WTC11 (cell line): Measurements from ENCODE around the gene HMCES. TPM values are rescaled to one million over a fixed set of nuclear protein-coding genes. Genes with fewer than 3 reads are reported as not detected.

Experiments
- ATAC-seq: fragments of 200-7000 bp; cut with Tn5 transposase; 2 replicates; pipeline ENCODE4 v1.10.0; 2021; ENCODE audit warnings: mild to moderate bottlenecking, moderate library complexity
- CTCF ChIA-PET: fragments of 300-600 bp; sonication (Branson Sonifier 250); formaldehyde crosslinking; loops from one replicate; lab custom pipeline; 2021; ENCODE audit warnings: antibody characterized with exemption; lab: Charles Lee
- POLR2A ChIA-PET: fragments of 350-600 bp; sonication (Branson Sonifier 250); formaldehyde crosslinking; loops from one replicate; lab custom pipeline; 2021; ENCODE audit warnings: antibody characterized with exemption; lab: Charles Lee
- DNase-seq: peaks from one replicate; pipeline ENCODE4 v3.0.0; 2021; ENCODE audit warnings: low spot score
- H3K27ac Mint-ChIP-seq: 2 replicates; pipeline ENCODE4 v1.8.0; 2021; ENCODE audit warnings: mixed read lengths
- H3K27me3 Mint-ChIP-seq: 2 replicates; pipeline ENCODE4 v1.8.0; 2021; ENCODE audit warnings: low read depth, mild to moderate bottlenecking, moderate library complexity, mixed read lengths
- H3K36me3 Mint-ChIP-seq: 2 replicates; pipeline ENCODE4 v1.8.0; 2021; ENCODE audit warnings: mixed read lengths
- H3K4me1 Mint-ChIP-seq: 2 replicates; pipeline ENCODE4 v1.8.0; 2022; ENCODE audit warnings: mixed read lengths
- H3K4me3 Mint-ChIP-seq: 2 replicates; pipeline ENCODE4 v1.8.0; 2021; ENCODE audit warnings: mild to moderate bottlenecking, moderate library complexity, mixed read lengths
- H3K9me3 Mint-ChIP-seq: 2 replicates; pipeline ENCODE4 v1.8.0; 2021; ENCODE audit warnings: mixed read lengths
- CREM ChIP-seq: sonication (generic); formaldehyde crosslinking; IDR thresholded peaks from 2 replicates; pipeline ENCODE4 v1.8.1; 2022; ENCODE audit warnings: mild to moderate bottlenecking, missing genetic modification reagents, moderate library complexity
- ETV6 ChIP-seq: sonication (generic); formaldehyde crosslinking; IDR thresholded peaks from 2 replicates; pipeline ENCODE4 v1.8.1; 2022; ENCODE audit warnings: mild to moderate bottlenecking, missing genetic modification reagents
- FOXJ3 ChIP-seq: sonication (generic); formaldehyde crosslinking; IDR thresholded peaks from 2 replicates; pipeline ENCODE4 v1.9.0; 2021; ENCODE audit warnings: missing genetic modification reagents, mild to moderate bottlenecking, borderline replicate concordance
- FOXK1 ChIP-seq: sonication (generic); formaldehyde crosslinking; IDR thresholded peaks from 2 replicates; pipeline ENCODE4 v1.8.0; 2022; ENCODE audit warnings: mild to moderate bottlenecking, moderate library complexity, missing genetic modification reagents
- FOXP1 ChIP-seq: sonication (generic); formaldehyde crosslinking; IDR thresholded peaks from 2 replicates; pipeline ENCODE4 v1.8.0; 2022; ENCODE audit warnings: missing genetic modification reagents, mild to moderate bottlenecking, moderate library complexity, borderline replicate concordance
- MXD4 ChIP-seq: fragments of 250-450 bp; sonication (Bioruptor Pico); IDR thresholded peaks from 2 replicates; pipeline ENCODE4 v1.8.0; 2021; ENCODE audit warnings: mild to moderate bottlenecking, moderate library complexity, borderline replicate concordance
- NFE2L1 ChIP-seq: sonication (generic); formaldehyde crosslinking; IDR thresholded peaks from 2 replicates; pipeline ENCODE4 v1.8.1; 2023; ENCODE audit warnings: missing genetic modification reagents
- NFYB ChIP-seq: sonication (generic); formaldehyde crosslinking; conservative IDR thresholded peaks from 2 replicates; pipeline ENCODE4 v1.8.0; 2022; ENCODE audit warnings: low read depth, missing genetic modification reagents
- NR3C1 ChIP-seq: sonication (generic); formaldehyde crosslinking; conservative IDR thresholded peaks from 2 replicates; pipeline ENCODE4 v1.8.1; 2023; ENCODE audit warnings: low read depth, mild to moderate bottlenecking, missing genetic modification reagents
- OVOL2 ChIP-seq: fragments of 250-450 bp; sonication (Bioruptor Pico); IDR thresholded peaks from 2 replicates; pipeline ENCODE4 v1.9.0; 2021; ENCODE audit warnings: mild to moderate bottlenecking, borderline replicate concordance
- ZNF121 ChIP-seq: sonication (generic); formaldehyde crosslinking; IDR thresholded peaks from 2 replicates; pipeline ENCODE4 v1.8.0; 2023; ENCODE audit warnings: missing genetic modification reagents
- ZNF232 ChIP-seq: sonication (generic); formaldehyde crosslinking; IDR thresholded peaks from 2 replicates; pipeline ENCODE4 v1.8.0; 2022; ENCODE audit warnings: mild to moderate bottlenecking, missing genetic modification reagents
- ZNF317 ChIP-seq: sonication (generic); formaldehyde crosslinking; IDR thresholded peaks from 2 replicates; pipeline ENCODE4 v1.8.1; 2023; ENCODE audit warnings: low read depth, mild to moderate bottlenecking, moderate library complexity, missing genetic modification reagents, borderline replicate concordance
- total RNA-seq: library from RNA; stranded (reverse); gene quantifications from 3 replicates; pipeline ENCODE4 v1.2.3, GENCODE V29; 2021
- TF ChIP-seq, protein P1 (sequence below): sonication (generic); formaldehyde crosslinking; IDR thresholded peaks from 2 replicates; pipeline ENCODE4 v1.8.0; 2022; ENCODE audit warnings: missing genetic modification reagents
- TF ChIP-seq, protein P2 (sequence below): sonication (generic); formaldehyde crosslinking; IDR thresholded peaks from 2 replicates; pipeline ENCODE4 v1.8.0; 2023; ENCODE audit warnings: missing genetic modification reagents, mild to moderate bottlenecking, borderline replicate concordance
- TF ChIP-seq, protein P3 (sequence below): sonication (generic); formaldehyde crosslinking; IDR thresholded peaks from 2 replicates; pipeline ENCODE4 v1.8.1; 2023; ENCODE audit warnings: mild to moderate bottlenecking, missing genetic modification reagents
- TF ChIP-seq, protein P4 (sequence below): sonication (generic); formaldehyde crosslinking; IDR thresholded peaks from 2 replicates; pipeline ENCODE4 v1.8.1; 2023; ENCODE audit warnings: mild to moderate bottlenecking, missing genetic modification reagents, borderline replicate concordance
- TF ChIP-seq, protein P5 (sequence below): sonication (generic); formaldehyde crosslinking; IDR thresholded peaks from 2 replicates; pipeline ENCODE4 v1.8.0; 2022; ENCODE audit warnings: mild to moderate bottlenecking, missing genetic modification reagents
- TF ChIP-seq, protein P6 (sequence below): sonication (generic); formaldehyde crosslinking; IDR thresholded peaks from 2 replicates; pipeline ENCODE4 v1.8.1; 2022; ENCODE audit warnings: mild to moderate bottlenecking, moderate library complexity, missing genetic modification reagents
- TF ChIP-seq, protein P7 (sequence below): sonication (generic); formaldehyde crosslinking; IDR thresholded peaks from 2 replicates; pipeline ENCODE4 v1.8.0; 2022; ENCODE audit warnings: mild to moderate bottlenecking, missing genetic modification reagents

HMCES gene
- total RNA-seq, 1 experiment from 2014 or later = 47.7 TPM

DNA sequence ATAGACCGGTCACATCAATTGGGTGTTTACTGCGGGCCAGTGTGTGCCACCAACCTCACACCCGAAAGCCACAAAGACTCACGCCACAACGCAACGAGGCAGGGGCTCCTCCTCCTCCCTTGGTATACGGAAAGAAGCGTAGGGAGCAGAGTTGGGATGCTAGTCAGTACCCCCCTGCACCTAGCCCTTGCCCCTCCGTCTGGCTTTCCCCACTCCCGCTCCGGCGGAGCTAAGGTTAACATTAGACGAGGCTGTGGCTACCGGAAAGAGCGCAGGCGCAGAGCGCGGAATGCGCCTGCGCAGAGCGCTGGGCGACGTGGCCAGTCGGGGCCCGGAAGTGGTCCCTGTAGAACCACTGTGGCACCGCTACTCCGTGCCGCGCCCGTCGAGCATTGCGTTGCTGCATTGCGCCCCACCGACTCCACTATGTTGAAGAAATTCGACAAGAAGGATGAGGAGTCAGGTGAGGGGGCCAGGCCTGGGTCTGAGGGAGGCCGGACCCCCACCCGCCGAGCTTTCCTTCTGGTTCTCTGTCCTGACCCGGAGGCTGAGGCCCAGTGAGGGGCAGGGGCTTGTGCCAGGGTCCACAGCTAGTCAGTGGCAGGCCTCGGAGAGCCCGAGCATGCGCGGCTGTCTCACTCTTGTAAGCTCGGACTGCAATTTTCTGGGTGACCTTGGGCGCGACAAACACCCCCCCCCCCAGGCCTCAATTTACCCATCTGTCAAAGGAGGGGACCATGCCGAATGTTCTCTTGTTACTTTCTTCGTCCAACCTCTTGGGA lies 29.2 kb upstream of the HMCES start, which contains the start of gene COPG1:
COPG1 (plus strand) TSS at position 323 of the 782 bp plus-strand sequence; CDS start at position 427, 104 bp downstream.
- Mint-ChIP-seq H3K4me1 (peaks cover 15% of the 10 kb centered on the region), H3K27me3 (no peaks in the 10 kb centered on the region), H3K9me3 (no peaks in the 10 kb centered on the region), H3K4me3 (peak within 1 kb of the TSS; percentile 88), H3K36me3 (peaks cover 29% of the 10 kb centered on the region), H3K27ac (peak within 1 kb of the TSS; percentile 79)
- POLR2A ChIA-PET = interaction anchor here (0.6 to 2.2 kb wide), 4 partner anchors 30 to 128 kb away, joined by 3 to 12 read pairs (median 4); partner anchors contain the start of gene RAB43
- DNase-seq = peak; percentile 83
- CTCF ChIA-PET = interaction anchor here (0.6 to 1.8 kb wide), 12 partner anchors 21 to 679 kb away, joined by 3 to 14 read pairs (median 4); partner anchors contain the start of genes HMCES and RAB43
- ATAC-seq = peak; percentile 88
- TF ChIP-seq FOXJ3 (CRISPR knock-in tag) (no peak), NR3C1 (CRISPR knock-in tag) (no peak), MXD4 (no peak), CREM (CRISPR knock-in tag) (peak; percentile 75), NFE2L1 (CRISPR knock-in tag) (no peak), ZNF121 (CRISPR knock-in tag) (0 out of 2 replicates have a peak, but pooled peaks have one; percentile 17), OVOL2 (peak; percentile 33; the same call in 1 of the 2 replicates), ZNF232 (CRISPR knock-in tag) (0 out of 2 replicates have a peak, but pooled peaks have one; percentile 59), NFYB (CRISPR knock-in tag) (no peak), FOXK1 (CRISPR knock-in tag) (0 out of 2 replicates have a peak, but pooled peaks have one; percentile 14), FOXP1 (CRISPR knock-in tag) (peak; percentile 16; the same call in 1 of the 2 replicates), ETV6 (CRISPR knock-in tag) (peak; percentile 54; the same call in 1 of the 2 replicates), ZNF317 (CRISPR knock-in tag) (no peak)
- TF ChIP-seq, protein P1, sequence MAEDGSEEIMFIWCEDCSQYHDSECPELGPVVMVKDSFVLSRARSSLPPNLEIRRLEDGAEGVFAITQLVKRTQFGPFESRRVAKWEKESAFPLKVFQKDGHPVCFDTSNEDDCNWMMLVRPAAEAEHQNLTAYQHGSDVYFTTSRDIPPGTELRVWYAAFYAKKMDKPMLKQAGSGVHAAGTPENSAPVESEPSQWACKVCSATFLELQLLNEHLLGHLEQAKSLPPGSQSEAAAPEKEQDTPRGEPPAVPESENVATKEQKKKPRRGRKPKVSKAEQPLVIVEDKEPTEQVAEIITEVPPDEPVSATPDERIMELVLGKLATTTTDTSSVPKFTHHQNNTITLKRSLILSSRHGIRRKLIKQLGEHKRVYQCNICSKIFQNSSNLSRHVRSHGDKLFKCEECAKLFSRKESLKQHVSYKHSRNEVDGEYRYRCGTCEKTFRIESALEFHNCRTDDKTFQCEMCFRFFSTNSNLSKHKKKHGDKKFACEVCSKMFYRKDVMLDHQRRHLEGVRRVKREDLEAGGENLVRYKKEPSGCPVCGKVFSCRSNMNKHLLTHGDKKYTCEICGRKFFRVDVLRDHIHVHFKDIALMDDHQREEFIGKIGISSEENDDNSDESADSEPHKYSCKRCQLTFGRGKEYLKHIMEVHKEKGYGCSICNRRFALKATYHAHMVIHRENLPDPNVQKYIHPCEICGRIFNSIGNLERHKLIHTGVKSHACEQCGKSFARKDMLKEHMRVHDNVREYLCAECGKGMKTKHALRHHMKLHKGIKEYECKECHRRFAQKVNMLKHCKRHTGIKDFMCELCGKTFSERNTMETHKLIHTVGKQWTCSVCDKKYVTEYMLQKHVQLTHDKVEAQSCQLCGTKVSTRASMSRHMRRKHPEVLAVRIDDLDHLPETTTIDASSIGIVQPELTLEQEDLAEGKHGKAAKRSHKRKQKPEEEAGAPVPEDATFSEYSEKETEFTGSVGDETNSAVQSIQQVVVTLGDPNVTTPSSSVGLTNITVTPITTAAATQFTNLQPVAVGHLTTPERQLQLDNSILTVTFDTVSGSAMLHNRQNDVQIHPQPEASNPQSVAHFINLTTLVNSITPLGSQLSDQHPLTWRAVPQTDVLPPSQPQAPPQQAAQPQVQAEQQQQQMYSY (CRISPR knock-in tag) = no peak
- TF ChIP-seq, protein P2, sequence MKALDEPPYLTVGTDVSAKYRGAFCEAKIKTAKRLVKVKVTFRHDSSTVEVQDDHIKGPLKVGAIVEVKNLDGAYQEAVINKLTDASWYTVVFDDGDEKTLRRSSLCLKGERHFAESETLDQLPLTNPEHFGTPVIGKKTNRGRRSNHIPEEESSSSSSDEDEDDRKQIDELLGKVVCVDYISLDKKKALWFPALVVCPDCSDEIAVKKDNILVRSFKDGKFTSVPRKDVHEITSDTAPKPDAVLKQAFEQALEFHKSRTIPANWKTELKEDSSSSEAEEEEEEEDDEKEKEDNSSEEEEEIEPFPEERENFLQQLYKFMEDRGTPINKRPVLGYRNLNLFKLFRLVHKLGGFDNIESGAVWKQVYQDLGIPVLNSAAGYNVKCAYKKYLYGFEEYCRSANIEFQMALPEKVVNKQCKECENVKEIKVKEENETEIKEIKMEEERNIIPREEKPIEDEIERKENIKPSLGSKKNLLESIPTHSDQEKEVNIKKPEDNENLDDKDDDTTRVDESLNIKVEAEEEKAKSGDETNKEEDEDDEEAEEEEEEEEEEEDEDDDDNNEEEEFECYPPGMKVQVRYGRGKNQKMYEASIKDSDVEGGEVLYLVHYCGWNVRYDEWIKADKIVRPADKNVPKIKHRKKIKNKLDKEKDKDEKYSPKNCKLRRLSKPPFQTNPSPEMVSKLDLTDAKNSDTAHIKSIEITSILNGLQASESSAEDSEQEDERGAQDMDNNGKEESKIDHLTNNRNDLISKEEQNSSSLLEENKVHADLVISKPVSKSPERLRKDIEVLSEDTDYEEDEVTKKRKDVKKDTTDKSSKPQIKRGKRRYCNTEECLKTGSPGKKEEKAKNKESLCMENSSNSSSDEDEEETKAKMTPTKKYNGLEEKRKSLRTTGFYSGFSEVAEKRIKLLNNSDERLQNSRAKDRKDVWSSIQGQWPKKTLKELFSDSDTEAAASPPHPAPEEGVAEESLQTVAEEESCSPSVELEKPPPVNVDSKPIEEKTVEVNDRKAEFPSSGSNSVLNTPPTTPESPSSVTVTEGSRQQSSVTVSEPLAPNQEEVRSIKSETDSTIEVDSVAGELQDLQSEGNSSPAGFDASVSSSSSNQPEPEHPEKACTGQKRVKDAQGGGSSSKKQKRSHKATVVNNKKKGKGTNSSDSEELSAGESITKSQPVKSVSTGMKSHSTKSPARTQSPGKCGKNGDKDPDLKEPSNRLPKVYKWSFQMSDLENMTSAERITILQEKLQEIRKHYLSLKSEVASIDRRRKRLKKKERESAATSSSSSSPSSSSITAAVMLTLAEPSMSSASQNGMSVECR (CRISPR knock-in tag) = peak; percentile 25; the same call in 1 of the 2 replicates
- TF ChIP-seq, protein P3, sequence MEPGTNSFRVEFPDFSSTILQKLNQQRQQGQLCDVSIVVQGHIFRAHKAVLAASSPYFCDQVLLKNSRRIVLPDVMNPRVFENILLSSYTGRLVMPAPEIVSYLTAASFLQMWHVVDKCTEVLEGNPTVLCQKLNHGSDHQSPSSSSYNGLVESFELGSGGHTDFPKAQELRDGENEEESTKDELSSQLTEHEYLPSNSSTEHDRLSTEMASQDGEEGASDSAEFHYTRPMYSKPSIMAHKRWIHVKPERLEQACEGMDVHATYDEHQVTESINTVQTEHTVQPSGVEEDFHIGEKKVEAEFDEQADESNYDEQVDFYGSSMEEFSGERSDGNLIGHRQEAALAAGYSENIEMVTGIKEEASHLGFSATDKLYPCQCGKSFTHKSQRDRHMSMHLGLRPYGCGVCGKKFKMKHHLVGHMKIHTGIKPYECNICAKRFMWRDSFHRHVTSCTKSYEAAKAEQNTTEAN (CRISPR knock-in tag) = no peak
- TF ChIP-seq, protein P4, sequence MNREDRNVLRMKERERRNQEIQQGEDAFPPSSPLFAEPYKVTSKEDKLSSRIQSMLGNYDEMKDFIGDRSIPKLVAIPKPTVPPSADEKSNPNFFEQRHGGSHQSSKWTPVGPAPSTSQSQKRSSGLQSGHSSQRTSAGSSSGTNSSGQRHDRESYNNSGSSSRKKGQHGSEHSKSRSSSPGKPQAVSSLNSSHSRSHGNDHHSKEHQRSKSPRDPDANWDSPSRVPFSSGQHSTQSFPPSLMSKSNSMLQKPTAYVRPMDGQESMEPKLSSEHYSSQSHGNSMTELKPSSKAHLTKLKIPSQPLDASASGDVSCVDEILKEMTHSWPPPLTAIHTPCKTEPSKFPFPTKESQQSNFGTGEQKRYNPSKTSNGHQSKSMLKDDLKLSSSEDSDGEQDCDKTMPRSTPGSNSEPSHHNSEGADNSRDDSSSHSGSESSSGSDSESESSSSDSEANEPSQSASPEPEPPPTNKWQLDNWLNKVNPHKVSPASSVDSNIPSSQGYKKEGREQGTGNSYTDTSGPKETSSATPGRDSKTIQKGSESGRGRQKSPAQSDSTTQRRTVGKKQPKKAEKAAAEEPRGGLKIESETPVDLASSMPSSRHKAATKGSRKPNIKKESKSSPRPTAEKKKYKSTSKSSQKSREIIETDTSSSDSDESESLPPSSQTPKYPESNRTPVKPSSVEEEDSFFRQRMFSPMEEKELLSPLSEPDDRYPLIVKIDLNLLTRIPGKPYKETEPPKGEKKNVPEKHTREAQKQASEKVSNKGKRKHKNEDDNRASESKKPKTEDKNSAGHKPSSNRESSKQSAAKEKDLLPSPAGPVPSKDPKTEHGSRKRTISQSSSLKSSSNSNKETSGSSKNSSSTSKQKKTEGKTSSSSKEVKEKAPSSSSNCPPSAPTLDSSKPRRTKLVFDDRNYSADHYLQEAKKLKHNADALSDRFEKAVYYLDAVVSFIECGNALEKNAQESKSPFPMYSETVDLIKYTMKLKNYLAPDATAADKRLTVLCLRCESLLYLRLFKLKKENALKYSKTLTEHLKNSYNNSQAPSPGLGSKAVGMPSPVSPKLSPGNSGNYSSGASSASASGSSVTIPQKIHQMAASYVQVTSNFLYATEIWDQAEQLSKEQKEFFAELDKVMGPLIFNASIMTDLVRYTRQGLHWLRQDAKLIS (CRISPR knock-in tag) = no peak
- TF ChIP-seq, protein P5, sequence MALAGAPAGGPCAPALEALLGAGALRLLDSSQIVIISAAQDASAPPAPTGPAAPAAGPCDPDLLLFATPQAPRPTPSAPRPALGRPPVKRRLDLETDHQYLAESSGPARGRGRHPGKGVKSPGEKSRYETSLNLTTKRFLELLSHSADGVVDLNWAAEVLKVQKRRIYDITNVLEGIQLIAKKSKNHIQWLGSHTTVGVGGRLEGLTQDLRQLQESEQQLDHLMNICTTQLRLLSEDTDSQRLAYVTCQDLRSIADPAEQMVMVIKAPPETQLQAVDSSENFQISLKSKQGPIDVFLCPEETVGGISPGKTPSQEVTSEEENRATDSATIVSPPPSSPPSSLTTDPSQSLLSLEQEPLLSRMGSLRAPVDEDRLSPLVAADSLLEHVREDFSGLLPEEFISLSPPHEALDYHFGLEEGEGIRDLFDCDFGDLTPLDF (CRISPR knock-in tag) = no peak
- TF ChIP-seq, protein P6, sequence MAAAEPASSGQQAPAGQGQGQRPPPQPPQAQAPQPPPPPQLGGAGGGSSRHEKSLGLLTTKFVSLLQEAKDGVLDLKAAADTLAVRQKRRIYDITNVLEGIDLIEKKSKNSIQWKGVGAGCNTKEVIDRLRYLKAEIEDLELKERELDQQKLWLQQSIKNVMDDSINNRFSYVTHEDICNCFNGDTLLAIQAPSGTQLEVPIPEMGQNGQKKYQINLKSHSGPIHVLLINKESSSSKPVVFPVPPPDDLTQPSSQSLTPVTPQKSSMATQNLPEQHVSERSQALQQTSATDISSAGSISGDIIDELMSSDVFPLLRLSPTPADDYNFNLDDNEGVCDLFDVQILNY (CRISPR knock-in tag) = 0 out of 2 replicates have a peak, but pooled peaks have one; percentile 55
- TF ChIP-seq, protein P7, sequence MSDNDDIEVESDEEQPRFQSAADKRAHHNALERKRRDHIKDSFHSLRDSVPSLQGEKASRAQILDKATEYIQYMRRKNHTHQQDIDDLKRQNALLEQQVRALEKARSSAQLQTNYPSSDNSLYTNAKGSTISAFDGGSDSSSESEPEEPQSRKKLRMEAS (CRISPR knock-in tag) = peak; percentile 66
